ENCODE results near the gene ADGRE3.

Gene ADGRE3

DNA sequence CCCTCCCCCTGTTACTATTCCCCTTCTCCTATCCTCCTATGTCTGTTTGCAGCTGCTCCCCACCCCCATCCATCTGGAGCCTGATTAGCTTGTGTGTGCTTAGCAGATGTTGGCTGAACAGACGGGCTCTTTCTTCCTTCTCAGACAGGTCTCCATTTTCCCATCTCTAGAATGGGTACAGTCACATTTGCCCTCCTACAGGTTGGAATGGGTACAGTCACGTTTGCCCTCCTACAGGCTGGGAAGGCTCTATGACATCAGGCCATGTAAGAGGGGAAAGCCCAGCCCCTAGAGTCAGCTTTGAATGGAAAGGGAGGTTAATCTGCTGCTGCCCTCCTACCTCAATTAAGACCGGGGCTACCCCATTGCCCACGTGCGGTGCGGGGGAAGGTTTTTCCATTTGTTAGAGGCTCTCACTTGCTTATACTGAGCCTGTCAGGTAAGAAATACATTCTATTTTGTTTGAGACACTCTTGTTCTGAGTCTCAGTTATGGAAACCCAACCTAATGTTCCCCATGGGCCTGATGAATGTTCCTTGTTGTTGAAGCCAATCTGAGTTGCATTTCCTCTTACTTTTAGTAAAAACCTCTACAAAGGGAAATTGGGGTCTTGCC lies 93.9 kb downstream of the ADGRE3 start:
- Histone ChIP-seq H3K4me1 (ENCODE audit: control insufficient read depth in 1 of 2, insufficient read depth in 2 of 2, low read length in 2 of 2) (no peaks in the 10 kb centered on the region), H2AK5ac (ENCODE audit: low read length) (no peak overlapping the region), H2BK5ac (ENCODE audit: low read depth, low read length, poor library complexity) (no peak overlapping the region), H3K9ac (ENCODE audit: low read length) (no peak overlapping the region), H3K9me3 (ENCODE audit: insufficient read depth, low read depth, low read length) (peaks cover 6% of the 10 kb centered on the region), H4K8ac (ENCODE audit: low read depth, low read length) (no peak overlapping the region), H3K36me3 (ENCODE audit: control insufficient read depth in 1 of 2, insufficient read depth in 2 of 2, low read length in 2 of 2) (no peaks in the 10 kb centered on the region), H3K4me2 (ENCODE audit: low read length) (no peak overlapping the region), H2BK12ac (ENCODE audit: low read length) (no peak overlapping the region), H3K23ac (ENCODE audit: low read length) (no peak overlapping the region), H3K27me3 (ENCODE audit: insufficient read depth, low read length) (no peaks in the 10 kb centered on the region), H2AFZ (ENCODE audit: insufficient read depth, low read length, poor library complexity) (no peak overlapping the region), H3K79me2 (ENCODE audit: control insufficient read depth, insufficient read depth, low read length, poor library complexity) (no peaks in the 10 kb centered on the region), H4K12ac (ENCODE audit: low read depth, low read length) (no peak overlapping the region), H3K27ac (ENCODE audit: low read depth, low read length) (no peak overlapping the region), H3K4ac (ENCODE audit: low read depth, low read length) (no peak overlapping the region), H4K91ac (ENCODE audit: low read depth, low read length) (no peak overlapping the region), H3K14ac (ENCODE audit: low read length) (no peak overlapping the region), H3K79me1 (ENCODE audit: low read length) (no peaks in the 10 kb centered on the region), H3K4me3 (ENCODE audit: low read depth, low read length) (no peak overlapping the region), H2BK120ac (ENCODE audit: insufficient read depth, low read length, poor library complexity) (no peak overlapping the region), H3K18ac (ENCODE audit: low read length) (no peak overlapping the region)
- DNase-seq, result no peak
- no CpG with 5 or more reads among the region's 6 CpGs for WGBS (ENCODE audit: extremely low coverage, insufficient coverage, insufficient read length)

DNA sequence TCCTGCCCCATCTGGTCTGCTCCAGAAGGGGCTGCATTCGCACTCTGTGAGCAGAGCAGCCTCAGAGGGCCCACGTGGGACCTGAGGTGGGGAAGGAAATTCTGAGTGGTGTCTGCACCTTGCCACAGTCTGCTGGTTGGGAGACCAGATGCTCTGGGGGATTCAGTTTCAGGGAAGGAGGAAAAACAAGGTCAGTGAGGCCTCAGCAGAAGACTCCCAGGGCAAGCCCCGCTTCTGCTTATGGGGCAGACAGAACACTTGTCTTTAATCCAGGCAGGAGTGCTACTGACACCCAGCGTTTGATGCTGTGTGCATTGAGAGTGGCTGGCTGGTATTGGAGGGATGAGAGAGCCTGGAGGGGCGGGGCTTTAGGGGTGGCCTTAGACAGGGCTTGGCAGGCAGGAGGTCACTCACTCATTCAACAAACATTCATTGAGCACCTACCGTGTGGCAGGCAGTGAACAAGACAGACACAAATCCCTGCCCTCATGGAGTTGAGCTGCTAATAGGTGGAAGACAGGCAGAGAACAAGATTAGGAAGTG lies 96.7 kb downstream of the ADGRE3 start:
- DNase-seq, result peak in 1 of 2 donors; percentile 16
- no peak overlapping the region for H3K27ac ChIP-seq (ENCODE audit: low read depth, low read length)

DNA sequence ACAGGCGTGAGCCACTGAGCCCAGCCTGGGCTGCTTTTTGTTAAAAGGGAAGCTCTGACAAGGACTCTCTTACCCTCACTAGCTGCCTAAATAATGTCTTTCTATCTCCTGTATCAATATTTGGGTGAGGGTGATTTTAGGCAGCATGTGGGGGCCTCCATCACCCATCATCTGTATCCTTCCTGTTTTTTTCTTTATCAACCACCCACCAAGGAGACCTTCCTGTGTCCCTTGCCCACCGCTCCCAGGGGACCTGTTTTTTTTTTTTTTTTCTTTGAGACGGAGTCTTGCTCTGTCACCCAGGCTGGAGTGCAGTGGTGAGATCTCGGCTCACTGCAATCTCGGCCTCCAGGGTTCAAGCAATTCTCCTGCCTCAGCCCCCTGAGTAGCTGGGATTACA lies 97.4 kb downstream of the ADGRE3 start:
- no CpG with 5 or more reads among the region's 5 CpGs for WGBS (ENCODE audit: extremely low coverage, insufficient coverage, insufficient read length)
- peaks cover 0 to 2% of the 10 kb centered on the region in 2 experiments for H3K4me1 ChIP-seq (ENCODE audit: control insufficient read depth in 1 of 2, insufficient read depth in 2 of 2, low read length in 2 of 2)
- no peak overlapping the region for H3K18ac ChIP-seq (ENCODE audit: low read length)
- no peaks in the 10 kb centered on the region for H3K79me1 ChIP-seq (ENCODE audit: low read length)
- no peak overlapping the region for H3K4me3 ChIP-seq (ENCODE audit: low read depth, low read length)
- H4K8ac ChIP-seq (ENCODE audit: low read depth, low read length), result no peak overlapping the region
- H3K23ac ChIP-seq (ENCODE audit: low read length), result no peak overlapping the region
- H2BK12ac ChIP-seq (ENCODE audit: low read length), result no peak overlapping the region
- peaks cover 2% of the 10 kb centered on the region for H3K9me3 ChIP-seq (ENCODE audit: insufficient read depth, low read depth, low read length)
- H2AK5ac ChIP-seq (ENCODE audit: low read length), result no peak overlapping the region
- no peak overlapping the region for H4K91ac ChIP-seq (ENCODE audit: low read depth, low read length)
- no peak overlapping the region for H3K4ac ChIP-seq (ENCODE audit: low read depth, low read length)
- no peak overlapping the region for H3K14ac ChIP-seq (ENCODE audit: low read length)
- no peak overlapping the region for H3K27ac ChIP-seq (ENCODE audit: low read depth, low read length)
- H3K36me3 ChIP-seq (ENCODE audit: control insufficient read depth in 1 of 2, insufficient read depth in 2 of 2, low read length in 2 of 2), result no peaks in the 10 kb centered on the region
- H2BK5ac ChIP-seq (ENCODE audit: low read depth, low read length, poor library complexity), result no peak overlapping the region
- no peak overlapping the region for H2AFZ ChIP-seq (ENCODE audit: insufficient read depth, low read length, poor library complexity)
- no peak for DNase-seq
- H3K27me3 ChIP-seq (ENCODE audit: insufficient read depth, low read length), result no peaks in the 10 kb centered on the region
- H3K9ac ChIP-seq (ENCODE audit: low read length), result no peak overlapping the region
- no peak overlapping the region for H2BK120ac ChIP-seq (ENCODE audit: insufficient read depth, low read length, poor library complexity)
- H3K4me2 ChIP-seq (ENCODE audit: low read length), result no peak overlapping the region
- no peak overlapping the region for H4K12ac ChIP-seq (ENCODE audit: low read depth, low read length)
- H3K79me2 ChIP-seq (ENCODE audit: control insufficient read depth, insufficient read depth, low read length, poor library complexity), result no peaks in the 10 kb centered on the region

More for the DNA sequence above, 96.7 kb downstream of the ADGRE3 start:
- Histone ChIP-seq H3K14ac (ENCODE audit: low read length) (no peak overlapping the region), H3K18ac (ENCODE audit: low read length) (no peak overlapping the region), H2BK120ac (ENCODE audit: insufficient read depth, low read length, poor library complexity) (no peak overlapping the region), H3K9me3 (ENCODE audit: insufficient read depth, low read depth, low read length) (peaks cover 2% of the 10 kb centered on the region), H3K79me1 (ENCODE audit: low read length) (no peaks in the 10 kb centered on the region), H2BK5ac (ENCODE audit: low read depth, low read length, poor library complexity) (no peak overlapping the region), H2AFZ (ENCODE audit: insufficient read depth, low read length, poor library complexity) (no peak overlapping the region), H2AK5ac (ENCODE audit: low read length) (no peak overlapping the region), H3K4ac (ENCODE audit: low read depth, low read length) (no peak overlapping the region), H3K4me3 (ENCODE audit: low read depth, low read length) (no peak overlapping the region), H3K4me1 (ENCODE audit: control insufficient read depth in 1 of 2, insufficient read depth in 2 of 2, low read length in 2 of 2) (peaks cover 0 to 2% of the 10 kb centered on the region in 2 experiments), H4K91ac (ENCODE audit: low read depth, low read length) (no peak overlapping the region), H3K9ac (ENCODE audit: low read length) (no peak overlapping the region), H3K79me2 (ENCODE audit: control insufficient read depth, insufficient read depth, low read length, poor library complexity) (no peaks in the 10 kb centered on the region), H3K4me2 (ENCODE audit: low read length) (no peak overlapping the region), H4K12ac (ENCODE audit: low read depth, low read length) (no peak overlapping the region), H2BK12ac (ENCODE audit: low read length) (no peak overlapping the region), H4K8ac (ENCODE audit: low read depth, low read length) (no peak overlapping the region), H3K36me3 (ENCODE audit: control insufficient read depth in 1 of 2, insufficient read depth in 2 of 2, low read length in 2 of 2) (no peaks in the 10 kb centered on the region), H3K27me3 (ENCODE audit: insufficient read depth, low read length) (no peaks in the 10 kb centered on the region), H3K23ac (ENCODE audit: low read length) (no peak overlapping the region)
- WGBS (ENCODE audit: extremely low coverage, insufficient coverage, insufficient read length), result no CpG with 5 or more reads among the region's 6 CpGs

DNA sequence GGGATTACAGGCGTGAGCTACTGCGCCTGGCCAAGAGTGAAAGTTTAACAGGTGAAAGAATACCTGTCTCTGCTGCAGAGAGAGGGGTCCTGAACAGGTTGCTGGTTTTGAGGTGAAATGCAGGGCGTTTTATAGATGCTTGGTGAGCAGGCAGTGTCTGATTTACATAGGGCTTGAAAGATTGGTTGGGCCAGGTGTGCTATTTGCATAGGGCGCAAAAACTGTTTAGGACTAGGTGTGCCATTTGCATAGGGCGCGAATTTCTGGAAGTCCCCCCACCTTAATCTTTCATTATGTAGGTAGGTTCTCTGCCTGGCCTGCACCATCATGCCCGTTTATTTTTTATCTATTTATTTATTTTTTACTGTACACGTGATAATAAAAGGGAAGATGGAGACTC lies 98.3 kb downstream of the ADGRE3 start:
- Histone ChIP-seq H3K36me3 (ENCODE audit: control insufficient read depth in 1 of 2, insufficient read depth in 2 of 2, low read length in 2 of 2) (no peaks in the 10 kb centered on the region), H2AK5ac (ENCODE audit: low read length) (no peak overlapping the region), H3K27ac (ENCODE audit: low read depth, low read length) (no peak overlapping the region), H3K4me2 (ENCODE audit: low read length) (no peak overlapping the region), H4K91ac (ENCODE audit: low read depth, low read length) (no peak overlapping the region), H3K9me3 (ENCODE audit: insufficient read depth, low read depth, low read length) (peaks cover 5% of the 10 kb centered on the region), H3K9ac (ENCODE audit: low read length) (no peak overlapping the region), H3K18ac (ENCODE audit: low read length) (no peak overlapping the region), H3K4me3 (ENCODE audit: low read depth, low read length) (no peak overlapping the region), H3K79me2 (ENCODE audit: control insufficient read depth, insufficient read depth, low read length, poor library complexity) (peaks cover 5% of the 10 kb centered on the region), H3K23ac (ENCODE audit: low read length) (no peak overlapping the region), H2AFZ (ENCODE audit: insufficient read depth, low read length, poor library complexity) (no peak overlapping the region), H3K14ac (ENCODE audit: low read length) (no peak overlapping the region), H2BK120ac (ENCODE audit: insufficient read depth, low read length, poor library complexity) (no peak overlapping the region), H2BK5ac (ENCODE audit: low read depth, low read length, poor library complexity) (no peak overlapping the region), H4K12ac (ENCODE audit: low read depth, low read length) (no peak overlapping the region), H3K27me3 (ENCODE audit: insufficient read depth, low read length) (no peaks in the 10 kb centered on the region), H3K4me1 (ENCODE audit: control insufficient read depth in 1 of 2, insufficient read depth in 2 of 2, low read length in 2 of 2) (peaks cover 0 to 2% of the 10 kb centered on the region in 2 experiments), H4K8ac (ENCODE audit: low read depth, low read length) (no peak overlapping the region), H2BK12ac (ENCODE audit: low read length) (no peak overlapping the region), H3K79me1 (ENCODE audit: low read length) (peaks cover 5% of the 10 kb centered on the region), H3K4ac (ENCODE audit: low read depth, low read length) (no peak overlapping the region)
- no CpG with 5 or more reads among the region's 8 CpGs for WGBS (ENCODE audit: extremely low coverage, insufficient coverage, insufficient read length)
- no peak for DNase-seq
